ENCODE data around the gene GABRA4.

DNA sequence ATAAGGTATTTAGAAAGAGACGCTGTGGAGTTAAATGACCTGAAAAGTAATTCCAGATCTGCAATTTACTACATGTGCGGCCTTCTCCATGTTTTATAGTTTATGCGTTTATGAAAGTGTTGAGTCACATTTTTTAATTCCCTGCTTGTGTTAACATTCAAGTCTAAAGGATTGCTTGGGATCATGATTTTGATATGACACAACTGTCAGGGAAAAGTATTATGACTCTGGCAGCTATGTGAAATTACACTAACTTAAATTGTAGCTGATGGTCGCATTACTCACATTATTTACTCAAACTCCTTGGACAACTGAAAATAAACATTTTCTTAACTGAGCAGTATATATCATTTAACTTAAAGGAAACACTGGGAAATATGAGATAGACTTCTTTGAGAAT is 23.7 kb upstream of the GABRA4 start:
- TF ChIP-seq CTCF (IDR thresholded peaks at IDR 0.05 in 4 of 5, conservative IDR thresholded peaks at IDR 0.05 in 1 of 5) (no peak), POLR2A (IDR thresholded peaks at IDR 0.05) (no peak)

Data from gastrocnemius medialis (tissue), 4 donors.